GM21390 (cell line): Measurements from ENCODE around the gene CACNG5.

Experiments used
- ATAC-seq: cut with Tn5 transposase; IDR thresholded peaks from one replicate; pipeline ENCODE4 v1.9.1; 2021; ENCODE audit not compliant: unreplicated experiment

The CACNG5 gene

GRCh38 chr17:66822009-66822408, 12.9 kb upstream of the CACNG5 start:
- no peak for ATAC-seq

DNA sequence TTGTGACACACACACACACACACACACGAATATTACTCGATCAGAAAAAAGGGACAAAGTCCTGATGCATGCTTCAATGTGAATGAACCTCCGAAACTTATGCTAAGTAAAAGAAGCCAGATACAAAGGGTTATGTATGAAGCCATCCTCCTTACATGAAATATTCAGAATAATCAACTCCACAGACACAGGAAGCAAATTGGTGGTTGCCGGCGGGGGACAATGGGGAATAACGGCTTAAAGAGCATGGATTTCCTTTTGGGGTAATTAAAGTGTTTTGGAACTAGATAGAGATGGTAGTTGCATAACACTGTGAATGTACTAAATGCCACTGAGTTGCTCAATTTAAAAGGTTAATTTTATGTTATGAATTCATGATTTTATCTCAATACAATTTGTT, 8.1 kb upstream of the CACNG5 start:
- no peak for ATAC-seq

DNA sequence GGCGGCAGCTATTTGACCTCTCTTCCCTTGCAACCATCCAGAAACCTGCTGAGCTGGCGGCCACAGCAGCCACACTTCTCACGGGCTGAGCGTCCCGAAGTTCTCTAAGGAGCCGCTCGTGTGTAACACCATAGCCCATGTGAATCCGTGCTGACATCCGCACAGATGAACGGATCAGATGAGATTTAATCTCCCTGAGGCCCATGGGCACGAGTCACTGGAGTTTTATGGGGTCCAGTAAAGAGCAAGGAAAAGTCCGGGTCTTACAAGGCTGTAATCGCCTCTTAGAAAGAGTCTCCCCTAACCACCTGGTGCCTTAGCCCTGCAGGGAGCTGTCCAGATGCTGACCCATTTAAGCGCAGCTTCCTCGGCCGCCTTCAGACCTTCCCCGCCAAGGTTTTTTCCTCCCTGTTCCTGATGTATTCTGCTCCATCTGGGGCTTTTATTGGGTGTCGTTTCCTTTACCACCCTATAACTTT, 5.5 kb upstream of the CACNG5 start:
- no peak for ATAC-seq

DNA sequence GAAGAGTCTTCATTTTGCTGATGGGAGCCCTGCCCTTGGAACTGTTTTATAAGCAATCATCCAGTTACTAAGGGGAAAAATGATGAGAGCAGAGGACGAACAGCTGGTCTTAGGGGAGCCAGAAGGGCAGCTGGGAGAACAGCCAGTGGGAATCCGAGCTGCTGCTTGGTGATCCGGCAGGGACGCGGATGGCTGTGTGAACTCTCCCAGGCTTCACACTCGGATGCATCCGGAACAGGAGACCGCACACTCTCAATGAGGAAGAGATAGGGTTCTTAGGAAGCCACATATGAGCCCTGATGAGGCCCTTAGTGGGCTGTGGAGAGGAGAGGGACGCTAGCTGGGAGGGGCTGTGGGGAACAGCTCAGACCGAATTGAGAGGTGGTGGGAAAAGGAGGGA, 5.0 kb upstream of the CACNG5 start:
- no peak for ATAC-seq

GRCh38 chr17:66830451-66830850, 4.5 kb upstream of the CACNG5 start:
- no peak for ATAC-seq

- no peak for ATAC-seq
Measured at GRCh38 chr17:66831383-66832210, 3.3 kb upstream of the CACNG5 start.

- ATAC-seq, result no peak
Measured at GRCh38 chr17:66833201-66833600, 1.7 kb upstream of the CACNG5 start.

- no peak for ATAC-seq
Measured at GRCh38 chr17:66834426-66834918, 445 bp upstream of the CACNG5 start.

DNA sequence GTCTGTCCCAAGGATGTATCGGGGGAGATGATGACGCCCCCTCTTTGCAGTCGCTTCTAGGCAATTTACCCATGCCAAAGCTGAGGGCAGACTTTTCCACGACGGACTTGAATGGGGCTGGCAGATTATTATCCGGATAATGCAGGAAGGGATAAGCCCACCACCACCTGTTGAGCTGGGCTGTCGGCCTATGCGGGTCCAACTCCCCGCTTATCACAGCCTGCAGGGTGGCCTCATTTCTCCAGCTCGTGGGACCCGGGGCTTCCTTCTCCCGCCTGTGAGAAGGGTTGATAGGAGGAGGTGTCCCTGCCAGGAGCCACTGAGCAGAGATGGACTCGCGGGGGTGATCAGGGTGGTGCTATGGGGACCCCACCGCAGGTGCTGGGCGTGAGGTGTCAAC, 559 bp downstream of the CACNG5 start:
- no peak for ATAC-seq

GRCh38 chr17:66836063-66837005, 1.4 kb downstream of the CACNG5 start:
- ATAC-seq, result no peak

GRCh38 chr17:66837226-66837625, 2.3 kb downstream of the CACNG5 start:
- no peak for ATAC-seq

GRCh38 chr17:66837885-66838665, 3.2 kb downstream of the CACNG5 start:
- ATAC-seq, result no peak

GRCh38 chr17:66839616-66840015, 4.7 kb downstream of the CACNG5 start:
- ATAC-seq, result no peak

DNA sequence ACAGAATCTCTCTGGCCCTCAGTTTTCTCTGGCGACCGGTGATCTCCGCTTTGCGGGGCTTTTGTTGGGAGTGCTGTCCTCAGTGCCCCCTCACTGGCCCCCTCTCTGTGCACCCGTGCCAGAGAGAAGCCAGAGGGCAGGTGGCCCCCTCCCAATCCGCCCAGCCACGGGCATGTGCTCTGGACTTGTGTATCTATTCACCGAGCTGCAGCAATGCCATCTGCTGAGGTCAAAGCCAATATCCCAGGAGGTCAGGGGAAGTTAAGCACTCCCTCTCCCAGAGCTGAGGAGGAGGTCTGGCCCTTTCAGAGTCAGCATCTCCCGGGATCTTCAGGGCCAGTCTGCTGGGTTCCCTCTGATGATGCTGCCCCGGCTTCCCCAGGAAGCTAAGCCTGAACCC, 5.1 kb downstream of the CACNG5 start:
- no peak for ATAC-seq

- ATAC-seq, result no peak
Measured at GRCh38 chr17:66841328-66841727, 6.4 kb downstream of the CACNG5 start.

DNA sequence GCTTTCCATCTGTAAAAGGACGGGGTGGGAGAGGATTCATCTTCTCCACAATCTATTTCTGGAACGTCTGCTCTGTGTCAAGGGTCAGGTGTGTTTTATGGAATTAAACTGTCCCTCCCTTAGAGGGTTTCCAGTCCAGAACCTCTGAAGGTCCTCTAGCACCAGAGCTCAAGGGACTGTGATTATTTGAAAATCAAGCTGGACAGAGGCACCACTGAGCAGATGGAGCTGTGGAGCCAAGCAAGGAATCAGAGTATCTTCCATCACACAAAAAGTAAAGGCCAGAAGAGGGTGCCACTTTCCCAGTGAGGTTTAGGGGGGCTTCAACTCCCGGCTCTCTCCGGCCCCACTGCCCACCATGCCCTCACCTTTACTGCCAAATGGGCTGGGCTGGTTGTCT, 6.8 kb downstream of the CACNG5 start:
- no peak for ATAC-seq

GRCh38 chr17:66842505-66842904, 7.6 kb downstream of the CACNG5 start:
- ATAC-seq, result no peak

- no peak for ATAC-seq
Measured at GRCh38 chr17:66842959-66843358, 8.0 kb downstream of the CACNG5 start.

- no peak for ATAC-seq
Measured at GRCh38 chr17:66843627-66844026, 8.7 kb downstream of the CACNG5 start.

- ATAC-seq, result no peak
Measured at GRCh38 chr17:66847704-66848103, 12.8 kb downstream of the CACNG5 start.

- ATAC-seq, result no peak
Measured at GRCh38 chr17:66848496-66848895, 13.6 kb downstream of the CACNG5 start.
